ENCODE measurements around the gene CTDNEP1.

The CTDNEP1 gene

GRCh38 chr17:7219812-7220592, 31.5 kb downstream of the CTDNEP1 start, which contains the start of the genes ACADVL and DLG4:
ACADVL (plus strand) TSS chr17:7219938; CDS start chr17:7219985, 47 bp downstream.
DLG4 (minus strand) TSS chr17:7219836.
- H3K27ac ChIP-seq: peak within 1 kb of the TSS; percentile 100
- TF ChIP-seq ZFX (IDR thresholded peaks at IDR 0.05) (peak; percentile 57; the same call in 1 of the 2 replicates), CTCF (conservative IDR thresholded peaks at IDR 0.05) (no peak)

- peak overlapping the region; percentile 100 for H3K27ac ChIP-seq
These were observed 32.2 kb downstream of the CTDNEP1 start for GRCh38 chr17:7219229-7219811.

GRCh38 chr17:7218758-7219157, 32.8 kb downstream of the CTDNEP1 start:
- H3K27ac ChIP-seq: peak overlapping the region; percentile 100
- TF ChIP-seq ZFX (IDR thresholded peaks at IDR 0.05) (no peak), CTCF (conservative IDR thresholded peaks at IDR 0.05) (no peak)

More at GRCh38 chr17:7219229-7219811, 32.2 kb downstream of the CTDNEP1 start:
- TF ChIP-seq ZFX (IDR thresholded peaks at IDR 0.05) (no peak), CTCF (conservative IDR thresholded peaks at IDR 0.05) (no peak)

- no peak for TF ChIP-seq CTCF (conservative IDR thresholded peaks at IDR 0.05)
- TF ChIP-seq ZFX (IDR thresholded peaks at IDR 0.05): no peak
- no peak overlapping the region for H3K27ac ChIP-seq
These were observed 33.4 kb downstream of the CTDNEP1 start for GRCh38 chr17:7218166-7218565.

- TF ChIP-seq CTCF (conservative IDR thresholded peaks at IDR 0.05) (no peak), ZFX (IDR thresholded peaks at IDR 0.05) (no peak)
- H3K27ac ChIP-seq: no peak overlapping the region
These were observed 34.2 kb downstream of the CTDNEP1 start for GRCh38 chr17:7217113-7217987.

- TF ChIP-seq CTCF (conservative IDR thresholded peaks at IDR 0.05) (no peak), ZFX (IDR thresholded peaks at IDR 0.05) (no peak)
These were observed 35.1 kb downstream of the CTDNEP1 start for GRCh38 chr17:7216242-7217112.

More at GRCh38 chr17:7216242-7217112, 35.1 kb downstream of the CTDNEP1 start:
- H3K27ac ChIP-seq: no peak overlapping the region
